HEK293 (cell line): ENCODE measurements around the gene TOMM40L.
"Not testable (repeated sequence)": the region's sequence is repeated elsewhere in the genome, so short reads cannot be mapped to it uniquely, and the experiment has no call there.

Source experiments
- CTCF ChIA-PET: fragments of 350-600 bp; formaldehyde crosslinking; extraction: SDS; loops from one replicate; lab custom pipeline; 2021; ENCODE audit warnings: antibody characterized with exemption; lab: Yijun Ruan, JAX
- POLR2A ChIA-PET: fragments of 300-600 bp; formaldehyde crosslinking; extraction: SDS; loops from one replicate; lab custom pipeline; 2020; ENCODE audit warnings: antibody characterized with exemption, inconsistent platforms; lab: Yijun Ruan, JAX
- H3K27ac ChIP-seq: fragments of 200-500 bp; sonication (Bioruptor generic); 2 replicates; pipeline ENCODE4 v1.5.1; 2014; ENCODE audit warnings: low read depth, low read length, control low read depth, inconsistent platforms; ENCODE audit errors: extremely low read depth
- H3K36me3 ChIP-seq, 2 experiments: fragments of 200-500 bp in 1 of 2; sonication (Bioruptor generic) in 1 of 2; 1 replicate in 1 of 2; 2 replicates in 1 of 2; pipeline ENCODE4 v1.5.1; 2014 to 2017; ENCODE audit warnings: inconsistent platforms in 2 of 2, low read length in 2 of 2; ENCODE audit not compliant: control insufficient read depth in 2 of 2, insufficient read depth in 1 of 2
- H3K4me1 ChIP-seq: fragments of 200-500 bp; sonication (Bioruptor generic); 2 replicates; pipeline ENCODE4 v1.5.1; 2014; ENCODE audit warnings: mild to moderate bottlenecking, low read length, inconsistent platforms; ENCODE audit not compliant: control insufficient read depth, insufficient read depth
- H3K4me3 ChIP-seq: 2 replicates; pipeline ENCODE4 v1.5.1; 2011; ENCODE audit warnings: low read depth, mild to moderate bottlenecking, control low read depth, low read length, moderate library complexity
- H3K9me3 ChIP-seq: fragments of 200-500 bp; sonication (Bioruptor generic); 2 replicates; pipeline ENCODE4 v1.5.1; 2014; ENCODE audit warnings: low read depth, low read length, inconsistent platforms; ENCODE audit not compliant: control insufficient read depth, insufficient read depth
- FEZF1 ChIP-seq: fragments of 450-650 bp; formaldehyde crosslinking; IDR thresholded peaks from 2 replicates; pipeline ENCODE4 v1.5.1; 2016; ENCODE audit warnings: missing biosample characterization, missing genetic modification characterization
- GLI4 ChIP-seq: fragments of 450-650 bp; formaldehyde crosslinking; IDR thresholded peaks from 2 replicates; pipeline ENCODE4 v1.5.1; 2016; ENCODE audit warnings: missing biosample characterization, missing genetic modification characterization
- KLF1 ChIP-seq: fragments of 450-650 bp; formaldehyde crosslinking; IDR thresholded peaks from 2 replicates; pipeline ENCODE4 v1.5.1; 2016; ENCODE audit warnings: missing biosample characterization, missing genetic modification characterization
- KLF10 ChIP-seq: fragments of 450-650 bp; IDR thresholded peaks from 2 replicates; pipeline ENCODE4 v1.5.1; 2018; ENCODE audit warnings: missing biosample characterization, mild to moderate bottlenecking, missing genetic modification characterization
- KLF7 ChIP-seq: fragments of 450-650 bp; formaldehyde crosslinking; IDR thresholded peaks from 2 replicates; pipeline ENCODE4 v1.5.1; 2016; ENCODE audit warnings: missing biosample characterization, missing genetic modification characterization, borderline replicate concordance
- MZF1 ChIP-seq: fragments of 450-650 bp; formaldehyde crosslinking; IDR thresholded peaks from 2 replicates; pipeline ENCODE4 v1.5.1; 2017; ENCODE audit warnings: missing biosample characterization, missing genetic modification characterization, borderline replicate concordance
- OSR2 ChIP-seq: fragments of 450-650 bp; formaldehyde crosslinking; IDR thresholded peaks from 2 replicates; pipeline ENCODE4 v1.5.1; 2016; ENCODE audit warnings: missing biosample characterization, missing genetic modification characterization
- SCRT1 ChIP-seq: fragments of 450-650 bp; formaldehyde crosslinking; IDR thresholded peaks from 2 replicates; pipeline ENCODE4 v1.5.1; 2016; ENCODE audit warnings: missing biosample characterization, missing genetic modification characterization, borderline replicate concordance
- ZBTB1 ChIP-seq: fragments of 450-650 bp; formaldehyde crosslinking; IDR thresholded peaks from 2 replicates; pipeline ENCODE4 v1.5.1; 2016; ENCODE audit warnings: missing biosample characterization, missing genetic modification characterization
- ZEB2 ChIP-seq: fragments of 450-650 bp; formaldehyde crosslinking; IDR thresholded peaks from 2 replicates; pipeline ENCODE4 v1.5.1; 2016; ENCODE audit warnings: missing biosample characterization, missing genetic modification characterization
- ZNF155 ChIP-seq: fragments of 450-650 bp; formaldehyde crosslinking; IDR thresholded peaks from 2 replicates; pipeline ENCODE4 v1.5.1; 2016; ENCODE audit warnings: missing biosample characterization, missing genetic modification characterization
- ZNF16 ChIP-seq: fragments of 450-650 bp; formaldehyde crosslinking; IDR thresholded peaks from 2 replicates; pipeline ENCODE4 v1.5.1; 2016; ENCODE audit warnings: low read depth, missing biosample characterization, missing genetic modification characterization
- ZNF174 ChIP-seq: fragments of 450-650 bp; formaldehyde crosslinking; IDR thresholded peaks from 2 replicates; pipeline ENCODE4 v1.5.0; 2017; ENCODE audit warnings: missing biosample characterization, mild to moderate bottlenecking, missing genetic modification characterization
- ZNF202 ChIP-seq: fragments of 450-650 bp; formaldehyde crosslinking; IDR thresholded peaks from 2 replicates; pipeline ENCODE4 v1.5.1; 2016; ENCODE audit warnings: missing biosample characterization, missing genetic modification characterization, borderline replicate concordance
- ZNF214 ChIP-seq: fragments of 450-650 bp; formaldehyde crosslinking; IDR thresholded peaks from 2 replicates; pipeline ENCODE4 v1.5.1; 2017; ENCODE audit warnings: missing biosample characterization, mild to moderate bottlenecking, missing genetic modification characterization, borderline replicate concordance
- ZNF335 ChIP-seq: fragments of 450-650 bp; formaldehyde crosslinking; conservative IDR thresholded peaks from 2 replicates; pipeline ENCODE4 v1.5.1; 2016; ENCODE audit warnings: missing biosample characterization, missing genetic modification characterization
- ZNF473 ChIP-seq: fragments of 450-650 bp; formaldehyde crosslinking; IDR thresholded peaks from 2 replicates; pipeline ENCODE4 v1.5.1; 2017; ENCODE audit warnings: missing biosample characterization, missing genetic modification characterization
- ZNF48 ChIP-seq: fragments of 450-650 bp; formaldehyde crosslinking; IDR thresholded peaks from 2 replicates; pipeline ENCODE4 v1.5.1; 2016; ENCODE audit warnings: missing biosample characterization, missing genetic modification characterization
- ZNF510 ChIP-seq: fragments of 450-650 bp; formaldehyde crosslinking; IDR thresholded peaks from 2 replicates; pipeline ENCODE4 v1.5.1; 2018; ENCODE audit warnings: mild to moderate bottlenecking, missing genetic modification characterization, missing biosample characterization; ENCODE audit not compliant: insufficient replicate concordance
- ZNF560 ChIP-seq: fragments of 450-650 bp; formaldehyde crosslinking; IDR thresholded peaks from 2 replicates; pipeline ENCODE4 v1.5.1; 2017; ENCODE audit warnings: missing biosample characterization, missing genetic modification characterization, borderline replicate concordance
- ZNF596 ChIP-seq: fragments of 450-650 bp; IDR thresholded peaks from 2 replicates; pipeline ENCODE4 v1.5.0; 2018; ENCODE audit warnings: missing biosample characterization, mild to moderate bottlenecking, missing genetic modification characterization, moderate library complexity
- ZNF707 ChIP-seq: fragments of 450-650 bp; formaldehyde crosslinking; IDR thresholded peaks from 2 replicates; pipeline ENCODE4 v1.5.1; 2016; ENCODE audit warnings: missing biosample characterization, missing genetic modification characterization
- ZSCAN30 ChIP-seq: fragments of 450-650 bp; IDR thresholded peaks from 2 replicates; pipeline ENCODE4 v1.5.1; 2018; ENCODE audit warnings: missing biosample characterization, mild to moderate bottlenecking, missing genetic modification characterization, moderate library complexity
- TF ChIP-seq, protein P1 (sequence below): fragments of 450-650 bp; formaldehyde crosslinking; IDR thresholded peaks from 2 replicates; pipeline ENCODE4 v1.5.1; 2016; ENCODE audit warnings: missing biosample characterization, missing genetic modification characterization
- TF ChIP-seq, protein P2 (sequence below): fragments of 450-650 bp; formaldehyde crosslinking; IDR thresholded peaks from 2 replicates; pipeline ENCODE4 v1.5.1; 2016; ENCODE audit warnings: missing biosample characterization, missing genetic modification characterization

Gene TOMM40L

GRCh38 chr1:161223805-161224694 lies 1.8 kb upstream of the TOMM40L start (continued):
- TF ChIP-seq ZNF510 (tag by site-specific recombination) (no peak), SCRT1 (tag by site-specific recombination) (no peak), KLF10 (tag by site-specific recombination) (no peak), ZEB2 (tag by site-specific recombination) (no peak), ZNF16 (tag by site-specific recombination) (no peak), ZBTB1 (tag by site-specific recombination) (no peak), ZNF473 (tag by site-specific recombination) (no peak)

- H3K4me1 ChIP-seq, H3K9me3 ChIP-seq, H3K27ac ChIP-seq, H3K4me3 ChIP-seq: not testable (repeated sequence)
- ChIA-PET CTCF (interaction anchor here (0.9 to 9.7 kb wide), 7 partner anchors 11 to 158 kb away, joined by 4 to 146 read pairs (median 32); partner anchors contain the start of gene NDUFS2), POLR2A (interaction anchor here (1.4 to 1.7 kb wide), 2 partner anchors 22 to 26 kb away, joined by 7 to 22 read pairs; partner anchors contain the start of genes ADAMTS4 and NDUFS2)
- H3K36me3 ChIP-seq, result peaks cover 0 to 19% of the 10 kb centered on the region in 2 experiments; a peak in 1 of 3 replicates
Measured at GRCh38 chr1:161224695-161225087, 1.2 kb upstream of the TOMM40L start.

DNA sequence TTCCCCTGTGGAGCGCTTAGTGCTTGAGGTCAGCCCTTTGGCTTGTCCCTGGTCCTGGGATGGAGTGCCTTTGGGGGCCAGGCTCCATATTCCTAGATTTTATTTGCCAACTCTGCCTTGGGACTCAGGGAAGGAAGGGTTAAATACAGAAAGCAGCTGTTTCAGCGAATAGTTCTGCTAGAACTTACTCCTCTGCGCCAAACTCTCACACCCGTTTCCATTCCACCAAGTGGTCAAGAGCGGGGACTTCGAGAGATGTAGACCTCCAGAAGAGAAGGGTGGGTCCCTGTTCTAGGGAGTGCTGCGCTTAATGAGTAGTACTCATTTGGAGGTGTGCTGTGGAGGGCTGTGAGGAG lies 704 bp upstream of the TOMM40L start:
- Histone ChIP-seq H3K4me3 (no peak overlapping the region), H3K36me3 (peaks cover 0 to 23% of the 10 kb centered on the region in 2 experiments; a peak in 1 of 3 replicates), H3K4me1 (peaks cover 4% of the 10 kb centered on the region; the same call in 1 of the 2 replicates), H3K27ac (no peak overlapping the region), H3K9me3 (no peaks in the 10 kb centered on the region)
- TF ChIP-seq ZNF214 (tag by site-specific recombination) (no peak), ZSCAN30 (tag by site-specific recombination) (no peak), ZNF202 (tag by site-specific recombination) (no peak), MZF1 (no peak), ZNF560 (tag by site-specific recombination) (no peak), ZNF707 (tag by site-specific recombination) (no peak), ZNF48 (tag by site-specific recombination) (no peak), ZNF596 (tag by site-specific recombination) (0 out of 2 replicates have a peak, but pooled peaks have one; percentile 22)
- TF ChIP-seq, protein P1, sequence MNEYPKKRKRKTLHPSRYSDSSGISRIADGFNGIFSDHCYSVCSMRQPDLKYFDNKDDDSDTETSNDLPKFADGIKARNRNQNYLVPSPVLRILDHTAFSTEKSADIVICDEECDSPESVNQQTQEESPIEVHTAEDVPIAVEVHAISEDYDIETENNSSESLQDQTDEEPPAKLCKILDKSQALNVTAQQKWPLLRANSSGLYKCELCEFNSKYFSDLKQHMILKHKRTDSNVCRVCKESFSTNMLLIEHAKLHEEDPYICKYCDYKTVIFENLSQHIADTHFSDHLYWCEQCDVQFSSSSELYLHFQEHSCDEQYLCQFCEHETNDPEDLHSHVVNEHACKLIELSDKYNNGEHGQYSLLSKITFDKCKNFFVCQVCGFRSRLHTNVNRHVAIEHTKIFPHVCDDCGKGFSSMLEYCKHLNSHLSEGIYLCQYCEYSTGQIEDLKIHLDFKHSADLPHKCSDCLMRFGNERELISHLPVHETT (tag by site-specific recombination), result no peak
- CTCF ChIA-PET, result interaction anchor here (0.8 to 9.7 kb wide), 22 partner anchors 9 to 167 kb away, joined by 3 to 146 read pairs (median 10); partner anchors contain the start of genes FCER1G, NDUFS2, NR1I3 and PCP4L1
- POLR2A ChIA-PET, result interaction anchor here (0.6 to 1.7 kb wide), 14 partner anchors 9 to 204 kb away, joined by 3 to 22 read pairs (median 7); partner anchors contain the start of genes ADAMTS4, B4GALT3, DEDD and F11R

GRCh38 chr1:161226320-161226711 lies 456 bp downstream of the TOMM40L start:
- peaks cover 0 to 33% of the 10 kb centered on the region in 2 experiments; a peak in 1 of 3 replicates for H3K36me3 ChIP-seq
- ChIA-PET CTCF (interaction anchor here (0.7 to 9.7 kb wide), 35 partner anchors 9 to 591 kb away, joined by 3 to 146 read pairs (median 7); partner anchors contain the start of genes ADAMTS4, FCER1G, NDUFS2 and NR1I3), POLR2A (interaction anchor here (0.6 to 1.7 kb wide), 14 partner anchors 10 to 163 kb away, joined by 3 to 22 read pairs (median 7); partner anchors contain the start of genes B4GALT3, DEDD, FCER1G and NDUFS2)
- H3K4me1 ChIP-seq, result peaks cover 4% of the 10 kb centered on the region; the same call in 1 of the 2 replicates
- H3K4me3 ChIP-seq, result peak overlapping the region; percentile 84
- H3K9me3 ChIP-seq, result no peaks in the 10 kb centered on the region
- H3K27ac ChIP-seq, result peak overlapping the region; percentile 26; the same call in 1 of the 2 replicates
- no peak for TF ChIP-seq ZNF174 (tag by site-specific recombination)
- 0 out of 2 replicates have a peak, but pooled peaks have one; percentile 20 for TF ChIP-seq GLI4 (tag by site-specific recombination)
- no peak for TF ChIP-seq ZNF707 (tag by site-specific recombination)
- no peak for TF ChIP-seq KLF7 (tag by site-specific recombination)
- no peak for TF ChIP-seq ZNF155
- no peak for TF ChIP-seq FEZF1 (tag by site-specific recombination)
- no peak for TF ChIP-seq OSR2 (tag by site-specific recombination)
- peak; percentile 64 for TF ChIP-seq ZNF335 (tag by site-specific recombination)
- TF ChIP-seq KLF1 (tag by site-specific recombination), result no peak
- TF ChIP-seq, protein P2, sequence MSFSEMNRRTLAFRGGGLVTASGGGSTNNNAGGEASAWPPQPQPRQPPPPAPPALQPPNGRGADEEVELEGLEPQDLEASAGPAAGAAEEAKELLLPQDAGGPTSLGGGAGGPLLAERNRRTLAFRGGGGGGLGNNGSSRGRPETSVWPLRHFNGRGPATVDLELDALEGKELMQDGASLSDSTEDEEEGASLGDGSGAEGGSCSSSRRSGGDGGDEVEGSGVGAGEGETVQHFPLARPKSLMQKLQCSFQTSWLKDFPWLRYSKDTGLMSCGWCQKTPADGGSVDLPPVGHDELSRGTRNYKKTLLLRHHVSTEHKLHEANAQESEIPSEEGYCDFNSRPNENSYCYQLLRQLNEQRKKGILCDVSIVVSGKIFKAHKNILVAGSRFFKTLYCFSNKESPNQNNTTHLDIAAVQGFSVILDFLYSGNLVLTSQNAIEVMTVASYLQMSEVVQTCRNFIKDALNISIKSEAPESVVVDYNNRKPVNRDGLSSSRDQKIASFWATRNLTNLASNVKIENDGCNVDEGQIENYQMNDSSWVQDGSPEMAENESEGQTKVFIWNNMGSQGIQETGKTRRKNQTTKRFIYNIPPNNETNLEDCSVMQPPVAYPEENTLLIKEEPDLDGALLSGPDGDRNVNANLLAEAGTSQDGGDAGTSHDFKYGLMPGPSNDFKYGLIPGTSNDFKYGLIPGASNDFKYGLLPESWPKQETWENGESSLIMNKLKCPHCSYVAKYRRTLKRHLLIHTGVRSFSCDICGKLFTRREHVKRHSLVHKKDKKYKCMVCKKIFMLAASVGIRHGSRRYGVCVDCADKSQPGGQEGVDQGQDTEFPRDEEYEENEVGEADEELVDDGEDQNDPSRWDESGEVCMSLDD, result no peak
- no peak for TF ChIP-seq ZNF473 (tag by site-specific recombination)
